Gastroesophageal sphincter (tissue), 4 donors: ENCODE measurements around the gene OGFOD3. TPM values are rescaled to one million over a fixed set of nuclear protein-coding genes. Genes with fewer than 3 reads are reported as not detected.

Experiments used
- ATAC-seq: fragments of 150-250 bp; one replicate; pipeline ENCODE4 v1.9.1; 2016; ENCODE audit warnings: mild to moderate bottlenecking, moderate library complexity
- H3K27ac ChIP-seq, 4 donors: fragments of 200-600 bp; sonication (generic) in 3 of 4; 1 replicate in 3 of 4; 2 replicates in 1 of 4; pipeline ENCODE4 v1.5.1; 2016 to 2019
- H3K27me3 ChIP-seq: fragments of 200-600 bp; sonication (generic); one replicate; pipeline ENCODE4 v1.5.1; 2019
- H3K36me3 ChIP-seq, 2 donors: fragments of 200-600 bp; sonication (generic); one replicate each; pipeline ENCODE4 v1.5.1; 2019; ENCODE audit warnings: control low read depth in 1 of 2
- H3K4me1 ChIP-seq, 3 donors: fragments of 200-600 bp; sonication (generic); 1 replicate in 2 of 3; 2 replicates in 1 of 3; pipeline ENCODE4 v1.5.1; 2016 to 2019; ENCODE audit warnings: control low read depth in 2 of 3
- H3K4me3 ChIP-seq, 2 donors: fragments of 200-600 bp; sonication (generic); one replicate each; pipeline ENCODE4 v1.5.1; 2019; ENCODE audit warnings: mild to moderate bottlenecking in 1 of 2, moderate library complexity in 1 of 2
- H3K9me3 ChIP-seq, 3 donors: fragments of 200-600 bp; sonication (generic); one replicate each; pipeline ENCODE4 v1.5.1; 2017 to 2019; ENCODE audit warnings: control low read depth in 2 of 3
- CTCF ChIP-seq, 4 experiments: fragments of 200-600 bp in 2 of 4; fragments of 450-650 bp in 2 of 4; sonication (generic) in 1 of 4; IDR thresholded peaks; one replicate each; pipeline ENCODE4 v1.5.1; 2017 to 2019; ENCODE audit warnings: antibody characterized with exemption in 4 of 4, mild to moderate bottlenecking in 2 of 4, moderate library complexity in 2 of 4
- EP300 ChIP-seq: sonication (generic); formaldehyde crosslinking; IDR thresholded peaks from one replicate; pipeline ENCODE4 v1.6.1; 2017; ENCODE audit warnings: antibody characterized with exemption, mild to moderate bottlenecking
- POLR2A ChIP-seq, 2 donors: fragments of 450-650 bp; IDR thresholded peaks; one replicate each; pipeline ENCODE4 v1.6.1; 2017; ENCODE audit warnings: antibody characterized with exemption in 2 of 2, mild to moderate bottlenecking in 2 of 2, moderate library complexity in 1 of 2
- POLR2AphosphoS5 ChIP-seq: sonication (generic); formaldehyde crosslinking; IDR thresholded peaks from one replicate; pipeline ENCODE4 v1.6.1; 2017; ENCODE audit warnings: antibody characterized with exemption
- WGBS, 2 donors: methylation state at CpG; one replicate each; pipeline ENCODE4 v1.1.5; 2018; ENCODE audit warnings: low coverage in 1 of 2; 5-methylcytosine and 5-hydroxymethylcytosine counted together
- total RNA-seq, 4 donors: library from RNA; depleted of rRNA; stranded (reverse); fragments of >200 nt; gene quantifications; one replicate each; pipeline ENCODE4 v1.1.0, GENCODE V29; 2016

The OGFOD3 gene
- total RNA-seq, 4 donors from 2014 or later, result 26.4 to 39.5 (median 28.8) TPM

- no peak overlapping the region for H3K4me3 ChIP-seq
- H3K36me3 ChIP-seq, result peaks cover 0 to 49% of the 10 kb centered on the region in 2 donors
- no peak overlapping the region for H3K27ac ChIP-seq
- TF ChIP-seq POLR2AphosphoS5, result no peak
- no peak for TF ChIP-seq EP300
- no peak for TF ChIP-seq CTCF (IDR thresholded peaks at IDR 0.05)
- no peak for TF ChIP-seq POLR2A (IDR thresholded peaks at IDR 0.05)
- no peaks in the 10 kb centered on the region for H3K9me3 ChIP-seq
- peaks cover 0 to 8% (median 6%) of the 10 kb centered on the region in 3 donors for H3K4me1 ChIP-seq
- H3K27me3 ChIP-seq, result peaks cover 17% of the 10 kb centered on the region
- WGBS, 2 donors, result 84% methylated on average over 5 of the region's 23 CpGs; no CpG with 5 or more reads in 1 of the 2 donors
- no peak for ATAC-seq
These were observed 26.8 kb downstream of the OGFOD3 start for GRCh38 chr17:82391496-82392066.

DNA sequence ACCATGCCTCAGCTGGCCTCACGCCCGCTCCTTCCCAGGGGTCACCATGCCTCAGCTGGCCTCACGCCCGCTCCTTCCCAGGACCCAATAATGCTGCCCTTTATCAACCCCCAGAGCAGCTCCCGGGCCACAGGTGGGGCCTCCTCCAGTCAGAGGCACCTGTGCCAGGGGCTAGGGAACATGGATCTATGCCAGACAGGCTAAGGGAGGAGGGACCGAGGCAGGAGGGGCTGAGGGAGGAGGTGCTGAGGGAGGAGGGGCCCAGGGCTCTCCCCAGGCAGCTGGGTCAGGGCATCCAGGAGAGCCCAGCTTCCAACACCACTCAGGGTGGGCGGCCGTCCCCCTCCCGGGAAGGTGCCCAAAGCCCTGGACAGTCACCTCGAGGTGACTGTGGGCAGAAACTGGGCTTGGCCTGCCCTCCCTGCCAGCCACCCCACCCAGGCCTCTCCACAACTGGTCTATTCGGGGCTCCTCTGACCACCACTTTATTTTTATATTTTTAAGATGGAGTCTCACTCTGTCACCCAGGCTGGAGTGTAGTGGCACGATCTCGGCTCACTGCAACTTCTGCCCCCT, 27.4 kb downstream of the OGFOD3 start:
- H3K27me3 ChIP-seq, result peaks cover 24% of the 10 kb centered on the region
- peaks cover 0 to 14% (median 9%) of the 10 kb centered on the region in 3 donors for H3K4me1 ChIP-seq
- H3K9me3 ChIP-seq, result no peaks in the 10 kb centered on the region
- H3K27ac ChIP-seq, result no peak overlapping the region
- TF ChIP-seq POLR2AphosphoS5 (no peak), POLR2A (IDR thresholded peaks at IDR 0.05) (no peak), EP300 (no peak), CTCF (IDR thresholded peaks at IDR 0.05) (no peak)
- ATAC-seq, result peak; percentile 7
- WGBS, 2 donors, result 92% methylated on average over 6 of the region's 13 CpGs; no CpG with 5 or more reads in 1 of the 2 donors
- peaks cover 0 to 48% of the 10 kb centered on the region in 2 donors for H3K36me3 ChIP-seq
- H3K4me3 ChIP-seq, result no peak overlapping the region

DNA sequence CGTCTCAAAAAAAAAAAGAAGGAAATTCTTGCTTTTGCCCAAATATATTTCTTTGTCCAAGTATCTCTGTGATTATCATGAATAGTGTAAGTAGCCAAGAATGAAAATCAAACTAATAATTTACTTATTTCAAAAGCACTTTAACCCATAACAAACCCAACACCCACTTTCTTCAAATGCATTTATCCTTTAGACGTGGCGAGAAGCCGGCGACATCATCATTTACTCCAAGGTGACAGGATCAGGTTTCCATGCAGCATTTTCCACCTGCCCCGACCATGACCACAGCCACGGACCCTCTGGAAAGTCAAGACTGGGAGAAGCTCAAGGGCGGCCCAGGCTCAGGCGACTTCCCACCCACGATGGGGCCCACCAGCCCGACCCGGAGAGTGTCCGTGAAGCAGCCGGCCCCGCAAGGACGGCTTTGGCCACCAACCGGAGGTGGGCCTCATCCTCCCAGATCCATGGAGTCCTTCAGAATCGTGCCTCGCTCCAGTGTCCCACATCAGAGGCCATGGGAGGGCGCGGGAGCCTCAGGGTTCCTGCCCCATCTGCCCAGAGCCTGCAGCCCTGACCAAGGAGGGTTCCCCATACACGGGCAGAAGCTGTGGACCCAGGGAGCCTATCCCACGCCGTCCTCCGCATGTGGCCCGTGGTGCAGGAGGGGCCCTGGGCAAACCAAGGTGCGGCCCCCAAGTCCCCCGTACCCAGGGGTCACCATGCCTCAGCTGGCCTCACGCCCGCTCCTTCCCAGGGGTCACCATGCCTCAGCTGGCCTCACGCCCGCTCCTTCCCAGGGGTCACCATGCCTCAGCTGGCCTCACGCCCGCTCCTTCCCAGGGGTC, 28.1 kb downstream of the OGFOD3 start:
- WGBS, 2 donors, result 91 to 100% methylated on average over 1 to 8 of the region's 34 CpGs
- no peaks in the 10 kb centered on the region for H3K9me3 ChIP-seq
- no peak overlapping the region for H3K27ac ChIP-seq
- H3K36me3 ChIP-seq, result peaks cover 0 to 45% of the 10 kb centered on the region in 2 donors
- no peak for TF ChIP-seq POLR2AphosphoS5
- TF ChIP-seq POLR2A (IDR thresholded peaks at IDR 0.05), result no peak
- TF ChIP-seq EP300, result no peak
- no peak for TF ChIP-seq CTCF (IDR thresholded peaks at IDR 0.05)
- no peak for ATAC-seq
- peaks cover 31% of the 10 kb centered on the region for H3K27me3 ChIP-seq
- H3K4me1 ChIP-seq, result peaks cover 0 to 20% (median 10%) of the 10 kb centered on the region in 3 donors
- H3K4me3 ChIP-seq, result no peak overlapping the region

GRCh38 chr17:82389379-82389778, 29.0 kb downstream of the OGFOD3 start:
- WGBS, 2 donors, result 77% methylated on average over 6 to 9 of the region's 10 CpGs
- Histone ChIP-seq H3K9me3 (no peaks in the 10 kb centered on the region), H3K36me3 (peaks cover 0 to 36% of the 10 kb centered on the region in 2 donors), H3K27me3 (peaks cover 39% of the 10 kb centered on the region), H3K27ac (no peak overlapping the region), H3K4me3 (no peak overlapping the region), H3K4me1 (peaks cover 0 to 28% (median 17%) of the 10 kb centered on the region in 3 donors)
- TF ChIP-seq POLR2A (IDR thresholded peaks at IDR 0.05), result no peak
- no peak for TF ChIP-seq CTCF (IDR thresholded peaks at IDR 0.05)
- no peak for TF ChIP-seq EP300
- no peak for TF ChIP-seq POLR2AphosphoS5
- ATAC-seq, result no peak
